HG02885 (cell line): ENCODE data around the gene KIFC3.
A peak's percentile ranks its signal among the peaks of the same experiment; 100 is the strongest.
"Not testable (repeated sequence)": the region's sequence is repeated elsewhere in the genome, so short reads cannot be mapped to it uniquely, and the experiment has no call there.

ENCODE experiments used
- ATAC-seq: cut with Tn5 transposase; IDR thresholded peaks from one replicate; pipeline ENCODE4 v1.9.1; 2021; ENCODE audit warnings: mild to moderate bottlenecking; ENCODE audit not compliant: unreplicated experiment, poor library complexity

The KIFC3 gene

DNA sequence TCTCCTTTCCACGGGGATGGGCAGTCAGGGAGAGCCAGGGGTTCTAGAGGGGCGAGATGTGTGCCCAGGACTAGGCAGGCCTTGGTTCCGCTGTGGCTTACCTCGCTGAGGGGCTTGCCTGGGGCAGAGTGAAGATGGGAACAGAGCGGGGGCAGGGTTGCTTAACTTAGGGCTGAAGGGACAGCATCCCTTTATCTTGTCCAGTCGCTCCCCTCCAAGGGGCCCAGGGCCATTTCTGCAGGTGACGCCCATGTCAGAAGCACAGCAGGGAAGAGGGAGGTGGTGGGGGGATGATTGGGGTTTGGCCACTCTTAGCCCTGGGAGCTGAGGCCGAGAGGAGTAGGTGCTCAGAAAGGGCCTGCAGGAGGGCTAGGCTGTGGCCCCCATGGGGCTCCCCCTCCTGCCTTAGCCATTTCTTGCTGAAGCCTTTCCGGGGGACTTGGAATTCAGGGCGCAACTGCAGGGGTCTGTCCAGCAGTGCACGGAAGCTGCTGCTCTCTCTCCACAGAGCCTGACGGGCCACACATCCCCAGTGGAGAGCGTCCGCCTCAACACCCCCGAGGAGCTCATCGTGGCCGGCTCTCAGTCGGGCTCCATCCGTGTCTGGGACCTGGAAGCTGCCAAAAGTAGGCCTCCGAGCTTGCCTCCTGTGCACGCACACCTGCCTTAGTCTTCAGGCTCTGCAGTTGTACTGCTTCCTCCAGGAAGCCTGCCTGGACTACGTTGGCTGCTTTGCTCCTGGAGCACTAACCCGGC lies 58.2 kb downstream of the KIFC3 start:
- ATAC-seq: no peak

DNA sequence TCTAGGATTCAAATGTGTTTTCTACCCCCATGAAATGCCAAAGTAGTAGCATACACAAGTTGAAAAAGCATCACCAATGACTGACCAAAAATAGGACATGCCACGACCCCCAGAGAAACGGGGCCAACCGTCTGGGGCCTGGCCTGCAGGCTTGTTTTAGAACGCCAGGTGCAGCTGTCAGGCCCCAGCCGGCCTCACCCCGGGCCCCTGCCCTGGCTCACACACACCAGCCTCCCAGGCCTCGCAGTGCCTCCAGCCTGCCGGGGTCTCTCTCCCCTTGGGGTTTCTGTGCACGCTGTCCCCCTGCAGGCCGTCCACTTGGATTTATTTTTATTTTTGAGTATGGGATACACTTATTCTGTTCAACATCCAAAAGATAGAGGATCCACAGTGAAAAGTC lies 58.8 kb downstream of the KIFC3 start:
- ATAC-seq: no peak

DNA sequence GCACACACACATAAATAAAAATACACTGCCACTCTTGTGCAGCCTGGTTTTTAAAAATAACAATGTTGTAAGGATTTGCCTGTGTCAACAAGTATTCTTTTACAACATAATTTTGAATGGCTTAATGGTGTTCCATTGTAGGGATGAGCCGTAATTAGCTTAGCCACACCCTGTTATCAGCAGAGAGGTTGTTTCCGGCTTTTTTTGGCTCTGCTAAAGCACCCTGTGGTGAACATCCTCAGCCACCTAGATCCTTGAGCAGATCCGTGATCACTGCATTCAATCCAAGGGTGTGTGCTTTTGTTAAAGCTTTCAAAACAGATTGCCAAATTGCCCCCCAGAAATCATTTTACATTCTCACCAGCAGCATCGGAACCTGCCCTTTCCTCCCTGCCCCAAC lies 59.7 kb downstream of the KIFC3 start:
- no peak for ATAC-seq

DNA sequence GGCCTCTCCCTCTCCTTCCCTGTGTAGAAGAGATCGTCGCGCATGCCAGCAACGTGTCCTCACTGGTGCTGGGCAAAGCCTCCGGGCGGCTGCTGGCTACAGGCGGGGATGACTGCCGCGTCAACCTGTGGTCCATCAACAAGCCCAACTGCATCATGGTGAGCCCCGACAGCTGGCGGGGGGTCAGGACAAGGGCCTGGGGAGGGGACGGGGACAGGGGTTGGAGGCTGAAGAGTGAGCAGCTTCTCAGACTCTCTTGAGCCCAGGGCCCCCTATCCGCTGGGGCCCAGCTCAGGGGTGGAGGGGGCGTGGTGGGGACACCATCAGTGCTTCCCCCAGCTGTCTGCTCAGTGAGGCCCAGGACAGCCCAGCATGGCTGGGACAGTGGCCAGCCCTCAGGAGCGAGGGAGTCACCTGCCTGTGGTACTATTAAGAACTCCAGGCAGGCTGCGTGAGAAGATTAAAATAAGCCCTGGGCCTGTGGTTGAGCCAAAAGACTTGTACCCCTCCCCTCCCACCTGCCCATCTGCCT lies 60.6 kb downstream of the KIFC3 start:
- ATAC-seq: no peak

DNA sequence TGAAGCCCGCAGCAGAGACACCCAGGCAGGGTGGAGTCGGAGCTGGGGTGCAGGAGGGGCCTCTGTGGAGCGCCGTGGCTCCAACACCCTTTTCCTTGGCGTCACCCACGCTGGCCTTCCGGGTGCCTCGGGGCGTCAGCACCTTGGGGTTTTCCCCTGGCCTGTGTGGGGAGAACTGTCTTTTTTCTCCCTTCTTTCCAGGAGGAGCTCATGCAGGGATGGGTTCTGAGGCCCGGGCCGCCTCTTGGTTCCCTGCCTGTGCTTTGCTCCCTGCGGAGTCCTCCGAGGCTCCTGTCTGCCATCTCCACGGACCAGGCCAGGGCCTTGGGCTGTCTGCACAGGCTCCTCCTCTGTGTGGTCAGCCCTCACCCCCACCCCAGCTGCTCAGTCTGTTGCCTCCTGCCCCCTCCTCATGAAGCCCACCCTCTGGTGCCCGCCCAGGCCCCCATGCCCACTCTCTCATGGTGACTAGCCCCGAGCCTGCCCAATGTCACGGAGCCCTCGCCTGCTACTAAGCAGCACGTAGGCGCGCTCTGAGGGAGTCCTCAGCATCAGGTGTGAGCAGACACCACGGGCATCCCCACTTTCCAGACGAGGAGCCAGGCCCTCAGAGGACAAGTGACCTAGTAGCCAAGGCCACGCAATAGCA lies 61.7 kb downstream of the KIFC3 start:
- no peak for ATAC-seq

DNA sequence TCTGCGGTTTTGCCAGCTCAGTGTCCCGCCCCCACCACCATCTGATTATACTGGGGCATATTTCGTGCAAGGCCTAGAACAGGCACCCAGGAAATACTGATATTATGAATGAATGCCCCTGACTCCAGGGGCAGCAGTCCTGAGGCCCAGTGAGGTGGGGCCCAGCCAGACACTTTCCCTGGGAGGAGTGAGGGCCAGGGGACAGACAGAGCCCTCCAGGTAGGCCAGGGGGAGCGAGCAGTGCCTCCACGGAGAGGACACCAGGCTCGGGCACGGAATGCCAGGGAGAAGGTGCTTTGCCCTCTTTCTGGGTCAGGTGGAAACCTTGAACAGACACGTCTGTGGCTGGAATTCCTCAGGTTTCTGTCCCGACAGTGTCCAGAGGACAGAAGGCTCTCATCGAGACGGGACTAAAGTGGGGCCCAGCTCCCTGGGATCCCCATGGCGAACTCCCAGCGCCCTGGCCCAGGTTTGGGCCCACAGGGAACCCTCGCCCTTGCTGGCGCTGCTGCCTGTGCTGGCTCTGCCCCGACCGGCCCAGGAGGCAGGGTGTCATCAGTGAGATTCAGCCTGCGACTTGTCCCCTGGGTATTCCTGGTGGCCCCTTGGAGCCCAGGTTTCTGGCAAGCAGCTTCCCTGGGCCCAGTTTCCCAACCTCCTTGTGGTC lies 62.4 kb downstream of the KIFC3 start:
- no peak for ATAC-seq

DNA sequence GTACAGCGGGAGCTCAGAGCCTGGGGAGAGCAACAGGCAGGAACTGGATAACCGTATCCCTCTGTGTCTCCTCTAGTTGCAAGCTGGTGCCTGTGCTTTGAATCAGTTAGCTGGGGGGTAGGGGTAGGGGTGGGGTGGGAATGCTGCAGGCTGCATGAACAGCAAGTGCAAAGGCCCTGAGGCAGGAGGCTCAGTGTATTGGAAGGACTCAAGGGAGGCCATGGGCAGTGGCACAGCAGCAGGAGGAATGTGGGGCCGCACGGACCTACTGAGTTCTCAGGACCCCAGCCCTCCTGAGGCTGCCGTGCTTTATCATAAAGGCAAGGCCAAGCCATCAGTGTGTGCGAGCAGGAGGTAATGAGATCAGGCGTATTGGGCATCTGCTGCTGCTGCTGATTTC lies 63.4 kb downstream of the KIFC3 start:
- ATAC-seq: no peak

DNA sequence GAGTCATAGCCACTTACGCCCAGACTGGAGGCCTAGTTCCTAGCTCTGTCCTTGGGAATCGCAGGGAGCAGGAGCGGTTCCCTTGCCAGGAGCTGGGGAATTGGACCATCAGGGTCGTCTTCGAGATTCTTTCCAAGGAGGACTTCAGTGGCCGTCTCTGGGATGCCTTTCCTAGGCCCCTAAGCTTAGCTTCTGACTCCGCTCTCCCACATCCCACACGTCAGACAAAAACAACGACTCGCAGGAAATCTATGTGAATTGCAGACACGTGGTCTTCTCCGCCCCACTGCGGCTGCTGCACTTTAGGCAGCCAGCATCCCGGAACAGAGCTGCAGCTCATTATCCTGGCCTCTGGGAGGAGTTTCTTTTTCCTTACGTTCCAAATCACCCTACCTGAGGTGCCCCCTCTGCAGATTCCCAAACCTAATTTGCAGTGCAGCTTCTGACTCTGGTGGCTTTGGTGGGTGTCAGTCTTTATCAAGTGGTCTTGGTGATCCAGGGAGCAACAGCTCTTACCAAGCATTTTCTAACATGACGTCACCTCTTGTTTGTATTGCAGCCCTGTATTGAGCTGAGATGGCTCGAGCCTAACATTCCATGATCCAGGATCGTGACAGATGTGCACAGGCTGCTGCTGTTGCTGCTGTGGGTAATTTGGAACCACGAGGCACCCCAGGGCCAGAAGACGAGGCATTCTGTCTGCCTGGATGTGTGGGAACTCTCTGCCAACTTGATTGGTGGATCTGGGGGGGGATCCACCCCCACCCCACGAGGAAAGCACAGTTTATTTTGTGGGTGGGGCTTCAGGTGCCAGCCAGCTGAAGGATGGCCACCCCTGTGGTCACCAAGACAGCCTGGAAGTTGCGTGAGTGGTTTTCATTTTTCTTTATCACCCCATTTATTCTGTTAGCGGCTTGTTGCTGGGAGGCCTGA lies 65.6 kb downstream of the KIFC3 start:
- no peak for ATAC-seq

DNA sequence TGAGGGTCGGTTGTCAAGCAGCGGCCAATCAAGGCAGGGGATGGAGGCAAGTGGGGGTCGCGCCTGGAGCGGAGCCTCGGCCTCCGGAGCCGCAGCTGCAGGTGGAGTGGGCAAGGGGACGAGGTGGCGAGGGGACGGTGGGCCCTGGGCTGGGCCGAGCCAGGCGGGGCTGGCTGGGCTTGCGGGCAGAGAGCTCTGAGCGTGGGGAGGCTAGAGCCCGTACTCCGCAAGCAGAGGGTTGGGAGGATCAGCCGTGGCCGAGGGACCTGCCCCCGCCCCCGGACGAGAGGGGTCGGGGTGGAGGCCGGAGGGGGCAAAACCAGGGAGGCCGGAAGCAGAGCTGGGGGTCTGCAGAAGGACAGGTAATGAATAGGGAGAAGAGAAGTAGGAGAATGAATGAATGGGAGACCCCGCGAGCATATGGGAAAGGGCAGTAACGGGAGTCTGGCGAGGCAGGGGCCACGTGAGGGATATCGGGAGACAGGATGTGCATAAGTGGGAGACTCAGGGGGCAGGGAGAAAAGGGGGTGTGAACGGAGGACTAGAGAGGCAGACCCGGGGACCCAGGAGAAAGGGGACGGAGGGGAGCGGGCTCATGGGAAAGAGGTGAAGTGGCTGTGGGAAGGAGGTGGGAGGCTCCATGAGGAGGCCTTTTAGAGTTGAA lies 66.4 kb downstream of the KIFC3 start, which contains the start of gene KATNB1:
TSS of gene KATNB1 (plus strand) at position 16 of the 664 bp plus-strand sequence. CDS start 1,474 bp downstream, outside the sequence.
- ATAC-seq: no peak

DNA sequence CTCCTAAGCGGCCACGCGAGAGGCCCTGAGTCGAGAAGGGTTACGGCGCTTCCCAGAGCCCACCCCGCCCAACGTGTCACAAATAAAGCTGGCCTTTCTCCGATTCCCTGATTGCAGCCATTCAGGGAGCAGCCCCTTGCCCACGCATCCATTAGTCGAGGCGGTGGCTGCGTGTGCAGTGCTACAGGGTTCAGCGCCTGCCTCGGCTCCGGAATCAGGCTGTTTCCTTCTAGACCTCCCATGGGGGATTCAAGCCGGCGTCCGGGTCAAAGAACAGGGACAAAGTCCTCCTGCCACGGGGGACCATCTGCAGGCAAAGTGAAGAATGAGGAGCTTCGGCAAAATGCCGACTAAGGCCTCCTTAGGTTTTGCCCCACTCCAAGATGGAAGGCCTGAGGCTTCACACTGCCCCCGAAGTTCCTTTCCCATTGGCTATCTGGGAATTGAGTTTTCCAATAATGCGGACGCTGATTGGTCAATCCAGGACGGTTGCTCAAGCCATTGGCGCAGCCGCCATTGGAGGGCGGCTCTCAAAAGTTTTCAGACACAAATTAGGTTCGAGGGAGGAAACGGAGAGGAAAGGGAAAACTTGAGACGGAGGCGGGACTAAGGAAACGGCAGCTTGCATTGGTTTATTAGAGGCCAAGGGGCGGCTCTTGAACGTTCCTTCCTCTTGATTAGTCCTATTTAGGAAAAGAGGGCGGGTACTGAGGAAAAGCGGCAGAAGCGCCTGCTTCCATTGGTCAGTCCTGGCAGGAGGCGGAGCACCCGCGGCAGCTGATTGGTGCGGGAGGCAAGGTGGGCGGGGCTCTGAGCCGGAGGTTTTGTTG lies 67.2 kb downstream of the KIFC3 start:
- ATAC-seq: peak; percentile 91

DNA sequence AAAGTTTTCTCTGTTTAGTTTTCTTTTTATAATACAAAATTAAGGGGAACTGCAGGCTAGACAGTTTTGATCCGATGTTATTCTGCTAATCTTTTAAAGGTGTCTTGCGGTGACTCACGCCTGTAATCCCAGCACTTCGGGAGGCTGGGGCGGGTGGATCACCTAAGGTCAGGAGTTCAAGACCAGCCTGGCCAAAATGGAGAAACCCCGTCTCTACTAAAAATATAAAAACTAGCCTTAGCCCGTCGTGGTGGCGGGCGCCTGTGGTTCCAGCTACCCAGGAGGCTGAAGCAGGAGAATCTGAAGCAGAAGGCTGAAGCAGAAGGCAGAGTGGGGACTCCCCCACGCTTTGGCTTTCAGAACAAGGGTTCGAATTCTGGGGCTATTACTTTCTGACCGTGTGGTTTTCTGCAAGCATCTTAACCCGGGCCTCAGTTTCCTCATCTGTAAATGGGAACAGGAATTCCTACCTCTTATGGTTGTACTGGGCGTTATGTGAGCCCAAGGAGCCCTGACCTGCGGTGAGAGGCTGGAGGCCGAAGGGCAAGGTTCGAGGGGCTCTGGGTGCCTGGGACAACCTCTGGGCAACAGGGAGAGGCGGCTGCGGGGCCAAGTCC lies 67.9 kb downstream of the KIFC3 start:
- ATAC-seq: no peak

DNA sequence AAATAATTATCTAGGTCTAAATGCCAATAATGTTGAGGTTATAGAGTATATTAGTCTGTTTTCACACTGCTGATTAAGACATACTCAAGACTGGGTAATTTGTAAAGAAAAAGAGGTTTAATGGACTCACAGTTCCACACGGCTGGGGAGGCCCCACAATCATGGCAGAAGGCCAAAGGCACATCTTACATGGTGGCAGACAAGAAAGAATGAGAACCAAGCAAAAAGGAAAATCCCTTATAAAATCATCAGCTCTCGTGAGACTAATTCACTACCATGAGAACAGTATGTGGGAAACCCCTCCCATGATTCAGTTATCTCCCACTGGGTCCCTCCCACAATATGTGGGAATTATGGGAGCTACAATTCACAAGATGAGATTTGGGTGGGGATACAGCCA lies 69.6 kb downstream of the KIFC3 start:
- no peak for ATAC-seq

DNA sequence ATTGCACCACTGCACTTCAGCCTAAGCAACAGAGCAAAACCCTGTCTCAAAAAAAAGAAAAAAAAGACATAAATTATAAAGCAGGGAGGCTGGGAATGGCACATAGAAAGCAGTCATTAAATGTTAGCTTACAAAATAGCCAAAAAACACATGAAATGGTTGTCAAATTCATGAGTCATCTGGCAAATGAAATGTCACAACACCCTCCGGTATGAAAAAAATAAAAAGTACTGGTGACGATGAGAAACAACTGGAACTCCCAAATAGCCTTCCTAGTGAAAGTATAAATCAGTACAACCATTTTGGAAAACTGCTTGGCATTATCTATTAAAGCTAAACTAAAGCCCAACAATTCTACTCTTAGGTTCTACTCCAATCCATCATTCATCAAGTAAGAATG lies 70.3 kb downstream of the KIFC3 start:
- ATAC-seq: no peak

DNA sequence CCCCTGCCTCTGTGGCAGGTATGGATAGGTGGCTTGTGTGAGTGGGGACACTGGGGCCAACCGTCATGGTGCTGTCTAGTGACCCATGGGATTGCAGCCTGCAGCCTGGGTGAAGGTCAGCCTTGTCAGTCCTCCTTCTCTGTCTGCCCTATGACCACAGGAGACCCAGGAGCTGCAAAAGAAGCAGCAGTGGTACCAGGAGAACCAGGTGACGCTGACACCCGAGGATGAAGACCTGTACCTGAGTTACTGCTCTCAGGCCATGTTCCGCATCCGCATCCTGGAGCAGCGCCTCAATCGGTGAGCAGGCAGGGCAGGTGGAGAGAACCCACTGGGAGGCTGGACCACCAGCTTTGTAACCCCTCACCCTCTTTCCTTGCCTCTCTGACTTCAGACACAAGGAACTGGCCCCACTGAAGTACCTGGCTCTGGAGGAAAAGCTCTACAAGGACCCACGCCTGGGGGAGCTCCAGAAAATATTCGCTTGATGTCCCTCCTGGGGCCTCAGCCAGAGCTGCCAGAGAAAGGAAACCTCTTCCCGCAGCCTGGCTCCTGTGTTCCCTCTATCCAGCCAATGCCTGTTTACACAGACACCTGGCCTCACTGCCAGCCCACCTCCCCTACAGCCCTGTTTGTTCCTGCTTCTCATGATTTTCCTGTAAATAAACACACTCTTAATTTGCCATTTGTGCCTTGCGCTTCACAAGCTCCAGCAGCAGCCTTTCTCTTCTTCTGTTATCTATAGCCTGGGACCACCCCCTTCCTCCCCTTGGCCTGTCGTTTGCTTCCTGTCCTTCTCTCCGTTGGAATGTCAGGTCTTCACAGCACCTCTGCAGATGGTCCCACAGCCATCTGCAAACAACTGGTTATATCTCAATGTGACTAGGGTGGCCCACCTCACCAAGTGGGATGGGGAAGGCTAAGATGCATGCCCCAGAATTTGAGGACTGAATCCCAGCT lies 71.2 kb downstream of the KIFC3 start:
- ATAC-seq: no peak

DNA sequence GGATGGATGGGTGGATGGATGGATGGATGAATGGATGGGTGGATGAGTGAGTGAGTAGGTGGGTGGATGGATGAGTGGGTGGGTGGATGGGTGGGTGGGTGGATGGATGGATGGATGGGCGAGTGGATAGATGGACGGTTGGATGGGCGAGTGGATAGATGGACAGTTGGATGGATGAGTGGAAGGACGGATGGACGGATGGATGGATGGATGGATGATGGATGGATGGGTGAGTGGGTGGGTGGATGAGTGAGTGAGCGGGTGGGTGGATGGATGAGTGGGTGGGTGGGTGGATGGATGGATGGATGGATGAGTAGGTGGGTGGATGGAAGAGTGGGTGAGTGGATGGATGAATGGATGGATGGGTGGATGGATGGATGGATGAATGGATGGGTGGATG lies 72.4 kb downstream of the KIFC3 start:
- ATAC-seq: not testable (repeated sequence)

DNA sequence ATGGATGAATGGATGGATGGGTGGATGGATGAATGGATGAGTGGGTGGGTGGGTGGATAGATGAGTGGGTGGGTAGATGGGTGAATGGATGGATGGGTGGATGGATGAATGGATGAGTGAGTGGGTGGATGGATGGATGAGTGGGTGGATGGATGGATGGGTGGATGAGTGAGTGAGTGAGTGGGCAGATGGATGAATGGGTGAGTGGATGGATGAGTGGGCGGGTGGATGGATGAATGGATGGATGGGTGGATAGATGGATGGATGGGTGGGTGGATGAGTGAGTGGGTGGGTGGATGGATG lies 73.2 kb downstream of the KIFC3 start:
- ATAC-seq: no peak
